HG02885 (cell line): ENCODE results near the gene KCNMA1.

ENCODE experiments used
- ATAC-seq: cut with Tn5 transposase; IDR thresholded peaks from one replicate; pipeline ENCODE4 v1.9.1; 2021; ENCODE audit warnings: mild to moderate bottlenecking; ENCODE audit not compliant: unreplicated experiment, poor library complexity

KCNMA1 gene

DNA sequence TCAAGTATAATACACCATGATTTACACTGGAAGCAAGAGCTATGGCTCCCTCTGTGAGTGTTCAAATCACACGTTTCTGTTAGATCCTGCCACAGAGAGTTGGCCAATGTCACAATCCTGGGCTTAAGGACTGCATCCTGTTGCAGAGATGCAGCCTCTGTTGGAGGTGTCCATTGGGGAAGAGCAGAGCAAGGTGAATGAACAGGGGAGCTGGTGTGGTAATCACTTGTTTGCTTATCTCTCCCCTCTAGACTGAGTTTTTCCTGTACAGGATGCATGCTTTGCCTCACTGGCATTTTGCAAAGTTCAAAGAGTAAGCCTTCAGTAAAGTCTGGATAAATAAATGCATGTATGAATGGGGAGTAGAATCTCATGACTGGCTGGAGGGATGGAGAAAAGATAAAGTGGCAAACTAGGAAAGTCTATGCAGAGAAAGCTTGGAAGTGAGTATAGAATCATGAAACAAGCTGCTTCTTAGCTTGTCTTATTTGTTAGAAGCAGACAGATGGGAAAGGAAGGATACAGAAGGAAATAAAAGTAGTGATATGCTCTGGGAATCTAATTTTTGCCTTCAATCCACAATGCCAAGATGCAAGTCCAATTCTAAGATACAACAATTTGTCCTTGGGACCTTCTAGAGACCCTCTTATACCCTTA, 605.9 kb downstream of the KCNMA1 start:
- no peak for ATAC-seq

DNA sequence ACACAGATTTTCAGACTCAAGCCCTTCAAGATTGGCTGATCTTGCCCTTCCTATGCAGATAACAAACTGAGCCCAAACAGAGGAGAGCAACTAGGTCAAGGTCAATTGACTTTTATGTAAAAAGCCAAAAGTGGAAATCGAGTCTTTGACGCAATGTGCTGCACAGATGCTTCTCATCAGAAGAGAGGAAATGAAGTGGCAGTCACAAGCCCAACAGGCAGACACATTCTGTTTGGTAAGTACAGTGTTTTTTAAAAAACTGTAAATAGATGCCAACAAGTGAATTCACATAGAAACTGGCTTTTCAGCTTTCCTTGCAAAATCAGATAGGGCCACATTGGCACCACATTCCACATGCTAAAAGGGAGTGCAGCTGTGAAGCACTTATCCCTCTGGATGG, 606.6 kb downstream of the KCNMA1 start:
- no peak for ATAC-seq

DNA sequence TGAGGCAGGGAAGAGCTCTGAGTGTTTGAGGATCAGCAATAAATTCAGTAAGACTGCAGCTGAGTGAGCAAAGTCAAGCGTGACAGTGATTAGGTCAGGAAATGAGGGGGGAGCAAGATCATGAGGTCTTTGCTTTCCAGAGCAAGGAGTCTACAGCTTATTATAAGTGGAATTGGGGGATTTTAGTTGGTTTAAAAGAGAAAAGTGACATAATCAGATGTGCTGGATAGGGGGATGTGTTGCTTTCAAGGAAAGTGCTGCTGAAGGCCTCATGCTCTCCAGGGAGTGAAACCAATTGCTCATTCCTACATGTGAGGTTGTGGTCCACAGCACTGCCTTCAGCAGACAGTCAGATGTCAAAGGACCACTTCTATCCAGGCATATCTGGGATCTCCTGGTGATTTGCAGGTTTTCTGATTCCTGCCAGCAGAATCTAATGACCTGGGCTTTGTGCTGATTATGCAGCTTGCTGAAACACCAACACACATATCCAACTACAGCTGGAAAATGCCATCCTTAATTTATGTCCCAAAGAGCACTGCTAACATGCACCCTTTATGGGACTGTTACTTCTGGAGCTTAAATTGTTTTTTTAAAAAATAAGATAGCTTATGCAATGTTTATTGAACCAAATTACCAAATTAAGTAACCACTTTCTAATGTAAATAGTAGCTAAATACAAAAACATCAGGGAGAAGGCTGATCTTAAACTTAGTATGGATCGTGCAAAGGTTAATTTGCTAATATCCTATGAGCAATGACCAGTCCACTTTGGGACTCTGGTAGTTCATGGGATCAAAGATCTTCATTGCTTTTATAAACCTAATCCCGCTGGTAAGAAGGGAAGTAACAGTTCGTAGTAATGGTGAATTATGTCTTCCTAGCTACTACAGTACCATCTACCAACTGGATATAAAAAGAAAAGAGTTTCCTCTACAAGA, 607.6 kb downstream of the KCNMA1 start:
- no peak for ATAC-seq

DNA sequence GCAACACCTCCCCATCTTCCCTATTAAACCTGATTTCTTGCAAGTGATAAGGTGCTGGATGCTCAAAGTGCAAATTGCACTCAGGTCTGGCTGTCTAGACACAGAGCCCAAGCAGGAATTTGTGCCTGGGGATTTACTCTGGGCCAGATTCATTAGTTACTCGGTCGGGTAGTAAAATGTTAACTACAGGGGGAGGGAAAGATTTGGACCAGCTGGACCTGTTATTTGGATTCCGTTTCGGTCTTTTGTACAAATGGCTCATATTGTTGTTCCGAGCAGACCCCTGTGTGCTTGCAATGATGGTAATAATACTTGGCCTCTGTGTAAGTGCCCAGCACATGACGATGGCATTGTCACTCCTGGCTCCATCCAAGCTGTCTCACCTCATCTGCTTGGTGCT, 609.6 kb downstream of the KCNMA1 start:
- ATAC-seq = no peak

DNA sequence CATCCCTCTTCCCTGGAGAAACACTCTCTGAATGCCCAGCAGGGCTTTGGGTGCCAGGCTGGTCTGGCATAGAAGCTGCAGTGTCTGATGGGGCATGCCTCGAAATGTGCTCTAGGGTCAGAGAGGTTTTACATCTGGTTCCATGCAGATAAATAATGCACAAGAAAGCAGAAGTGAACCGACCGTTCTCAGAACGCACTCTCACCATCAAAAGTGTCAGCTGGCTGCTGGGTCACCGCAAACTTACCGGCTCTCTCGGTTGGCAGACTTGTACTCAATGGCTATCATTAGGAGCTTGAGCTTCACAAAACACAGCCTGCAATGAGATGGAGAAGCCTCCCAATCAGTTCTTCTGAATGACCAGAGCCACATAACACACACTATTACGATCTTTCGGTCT, 610.0 kb downstream of the KCNMA1 start:
- ATAC-seq = peak; percentile 88

DNA sequence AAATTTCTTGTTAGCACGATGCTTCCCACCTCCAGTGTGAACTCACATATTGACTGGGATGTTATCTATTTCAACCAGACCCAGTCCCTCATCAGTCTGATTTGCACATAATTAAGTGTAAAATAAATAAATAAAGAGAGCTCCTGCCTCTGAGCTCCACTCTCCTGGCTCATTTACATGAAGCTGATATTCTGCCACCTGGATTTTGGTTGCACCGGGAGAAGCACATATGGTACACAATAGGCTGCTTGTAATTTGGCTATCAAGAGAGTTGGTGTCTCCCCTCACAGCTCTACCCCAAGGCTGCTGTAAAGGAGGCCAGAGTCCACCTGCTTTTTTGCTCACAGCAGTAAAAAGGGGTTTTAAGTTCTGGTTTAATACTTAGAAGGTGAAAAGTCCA, 610.5 kb downstream of the KCNMA1 start:
- no peak for ATAC-seq

DNA sequence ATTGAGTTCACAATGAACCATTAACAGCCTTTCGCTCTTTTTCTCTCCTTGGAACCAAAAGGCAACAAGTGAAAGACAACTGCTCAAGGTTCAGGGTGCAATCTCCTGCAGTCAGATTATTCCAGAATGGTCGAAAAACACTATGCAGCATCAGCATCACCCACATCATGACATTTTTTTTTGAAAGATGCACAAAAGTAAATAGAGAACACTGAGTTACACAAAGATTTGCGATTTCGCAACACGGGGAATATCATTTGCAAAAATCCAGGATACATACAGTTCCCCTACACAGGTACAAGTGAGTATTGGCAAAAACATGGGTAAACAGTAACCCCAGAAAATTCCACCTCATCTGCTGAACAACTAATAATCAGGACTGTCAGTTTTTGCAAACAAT, 611.5 kb downstream of the KCNMA1 start:
- ATAC-seq = no peak

DNA sequence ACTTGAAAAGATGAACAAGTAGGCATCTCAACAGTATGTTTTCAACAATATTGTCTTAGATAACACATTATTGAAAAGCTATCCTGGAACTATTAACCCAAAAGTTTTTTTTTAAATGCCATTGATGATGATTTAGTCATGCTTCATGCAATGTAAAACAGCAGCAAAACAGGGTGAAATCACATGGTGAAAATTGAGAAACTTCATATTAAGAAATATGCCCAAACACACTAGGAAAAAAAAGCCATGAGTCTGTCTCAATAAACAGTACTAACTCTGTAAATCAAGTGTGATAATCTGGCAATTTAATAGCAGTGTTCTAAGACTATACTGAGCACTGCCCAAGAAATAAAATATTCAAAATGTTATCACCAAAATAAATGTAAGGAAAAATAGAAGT, 613.1 kb downstream of the KCNMA1 start:
- ATAC-seq = no peak

DNA sequence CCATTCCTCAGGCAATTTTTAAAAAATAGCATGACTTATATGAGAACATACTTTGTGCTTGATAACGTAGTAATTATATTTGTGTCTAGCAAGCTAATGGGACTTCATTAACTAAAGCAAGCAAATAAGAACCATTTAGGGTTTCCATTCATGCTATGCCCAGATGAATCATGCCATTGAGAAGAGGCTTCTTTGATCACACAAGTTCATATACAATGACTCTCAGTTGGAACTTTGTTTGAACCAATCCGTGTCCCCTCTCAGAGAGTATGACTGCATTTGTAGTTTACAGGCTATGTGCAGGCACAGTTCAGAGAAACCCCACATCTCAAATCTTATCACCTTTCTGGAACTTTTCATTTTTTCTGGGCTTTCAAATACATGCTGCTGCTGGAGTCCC, 614.2 kb downstream of the KCNMA1 start:
- no peak for ATAC-seq

DNA sequence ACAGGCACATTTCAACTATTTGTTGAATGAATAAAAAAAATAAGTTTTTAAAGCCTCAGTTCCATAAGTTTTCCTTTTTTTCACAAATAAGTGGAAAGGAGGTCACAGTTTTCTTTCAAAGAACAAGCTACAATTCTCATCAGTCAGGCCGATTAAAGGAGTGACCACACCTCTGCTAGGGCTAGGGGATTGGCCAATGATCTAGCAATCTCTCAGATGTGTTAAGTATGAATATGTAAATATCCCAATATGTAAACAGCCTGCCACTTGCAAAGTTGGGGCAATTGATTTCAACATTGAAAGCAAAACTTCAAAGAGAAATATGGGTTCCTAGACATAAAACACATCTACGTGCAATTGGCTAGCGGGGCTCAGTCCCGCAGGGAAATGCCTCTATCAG, 614.9 kb downstream of the KCNMA1 start:
- ATAC-seq = no peak

DNA sequence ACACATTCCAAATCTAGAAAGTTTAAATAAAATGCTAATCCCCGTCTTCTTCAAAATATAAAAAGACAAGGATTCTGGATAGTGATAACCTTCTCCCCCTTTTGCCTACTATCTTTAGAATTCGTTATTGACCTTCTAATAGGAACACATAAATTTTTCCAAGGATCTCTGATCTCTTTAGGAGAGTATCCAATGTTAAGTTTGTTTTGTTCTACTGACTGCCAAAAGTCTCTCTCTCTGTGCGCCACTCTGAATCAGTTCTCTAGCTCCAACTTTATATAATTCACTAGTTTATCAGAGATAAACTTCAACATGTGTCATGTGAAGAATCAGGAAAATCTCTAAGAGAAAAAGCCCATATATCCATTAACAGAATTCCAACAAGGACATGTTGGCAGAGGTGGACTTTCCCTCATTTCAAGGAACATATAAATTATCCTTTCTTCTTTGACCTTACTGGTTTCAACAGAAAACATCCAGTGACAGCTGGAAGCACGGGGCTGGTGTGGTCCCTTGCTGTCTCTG, 615.6 kb downstream of the KCNMA1 start:
- no peak for ATAC-seq

DNA sequence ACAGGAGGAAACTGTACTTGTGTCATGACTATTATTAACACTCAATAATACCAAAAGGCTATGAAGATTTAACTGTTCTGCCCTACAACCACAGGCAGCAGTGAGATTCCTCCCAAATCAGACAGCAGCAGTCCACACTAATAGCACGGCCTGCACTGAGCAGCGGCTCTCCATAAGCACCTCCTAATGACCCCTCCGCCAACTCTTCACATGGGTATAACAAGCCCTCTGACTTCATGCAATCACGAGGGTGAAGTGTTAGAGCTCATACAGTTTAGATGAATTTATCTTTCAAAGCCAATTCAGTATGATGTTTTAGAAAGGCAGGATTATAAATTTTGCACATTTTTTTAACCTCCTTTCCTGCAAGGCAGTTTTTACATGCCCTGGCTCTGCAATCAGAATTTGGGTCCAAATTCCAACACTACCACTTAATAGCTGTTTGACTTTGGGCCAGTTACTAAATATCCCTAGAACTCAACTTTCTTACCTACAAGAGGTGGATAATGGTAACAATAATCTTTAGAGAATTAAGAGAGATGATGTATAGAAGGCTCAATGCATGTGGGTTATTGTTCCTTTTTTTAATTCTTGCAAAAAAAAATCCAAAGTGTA, 617.1 kb downstream of the KCNMA1 start:
- no peak for ATAC-seq

DNA sequence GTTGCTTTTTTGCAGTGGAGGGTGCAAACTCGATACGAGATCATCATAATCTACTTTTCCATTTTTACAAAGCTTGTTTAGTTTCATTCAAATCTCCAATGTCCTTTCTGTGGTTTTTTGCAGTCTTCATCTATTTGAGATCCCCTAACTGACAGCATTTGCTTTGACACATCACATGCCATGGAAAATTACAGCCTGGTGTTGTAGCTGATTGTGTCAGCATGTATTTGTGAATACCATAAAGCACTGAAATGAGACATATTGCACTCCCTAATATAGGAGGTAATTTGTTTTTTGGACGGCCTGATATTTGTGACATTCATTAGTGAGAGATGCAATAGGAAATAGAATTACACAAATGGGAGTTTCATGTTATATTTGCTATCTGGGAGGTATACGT, 620.8 kb downstream of the KCNMA1 start:
- ATAC-seq = no peak

DNA sequence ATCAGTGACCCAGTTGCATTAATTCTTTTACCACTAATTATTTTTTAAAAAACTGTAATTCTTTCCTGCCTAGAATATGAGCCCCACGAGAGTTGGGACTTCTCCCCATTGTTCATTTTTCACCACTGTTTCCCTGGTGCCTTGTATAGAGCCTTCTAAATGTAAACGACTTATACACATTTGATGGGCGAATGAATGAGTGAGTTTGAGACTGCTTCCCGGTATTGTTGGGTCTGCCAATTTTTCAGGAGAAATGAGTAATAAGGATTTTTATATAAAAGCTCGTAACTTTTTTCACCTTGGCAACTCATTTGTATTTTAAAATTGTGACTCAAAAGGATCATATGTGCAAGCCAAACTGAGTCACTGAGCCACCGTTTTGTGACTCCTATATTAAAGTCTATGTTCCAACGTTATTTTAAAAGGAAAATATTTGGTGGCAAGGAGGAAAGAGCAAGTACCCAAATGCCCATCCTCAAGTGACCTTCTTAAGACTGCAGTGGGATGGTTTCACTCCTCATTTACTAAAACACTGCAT, 621.3 kb downstream of the KCNMA1 start:
- no peak for ATAC-seq

DNA sequence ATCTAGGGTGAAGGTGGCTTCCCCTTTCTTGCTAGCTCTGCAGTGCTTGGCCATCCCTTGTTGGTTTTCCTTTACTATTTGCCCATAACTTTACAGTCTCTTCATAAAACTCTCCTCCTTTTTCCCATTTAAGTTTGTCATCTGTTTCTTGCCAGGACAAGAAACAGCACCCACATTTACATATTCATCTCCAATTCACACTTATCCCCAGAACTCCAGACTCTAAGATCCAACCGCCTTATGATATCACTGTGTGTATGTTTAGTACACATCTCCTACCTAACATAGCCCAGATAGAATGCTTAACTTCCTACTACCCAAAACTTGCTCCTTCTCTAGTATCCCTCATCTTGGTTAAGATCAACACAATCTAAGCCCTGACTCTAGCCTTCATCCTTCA, 622.2 kb downstream of the KCNMA1 start:
- ATAC-seq = no peak

DNA sequence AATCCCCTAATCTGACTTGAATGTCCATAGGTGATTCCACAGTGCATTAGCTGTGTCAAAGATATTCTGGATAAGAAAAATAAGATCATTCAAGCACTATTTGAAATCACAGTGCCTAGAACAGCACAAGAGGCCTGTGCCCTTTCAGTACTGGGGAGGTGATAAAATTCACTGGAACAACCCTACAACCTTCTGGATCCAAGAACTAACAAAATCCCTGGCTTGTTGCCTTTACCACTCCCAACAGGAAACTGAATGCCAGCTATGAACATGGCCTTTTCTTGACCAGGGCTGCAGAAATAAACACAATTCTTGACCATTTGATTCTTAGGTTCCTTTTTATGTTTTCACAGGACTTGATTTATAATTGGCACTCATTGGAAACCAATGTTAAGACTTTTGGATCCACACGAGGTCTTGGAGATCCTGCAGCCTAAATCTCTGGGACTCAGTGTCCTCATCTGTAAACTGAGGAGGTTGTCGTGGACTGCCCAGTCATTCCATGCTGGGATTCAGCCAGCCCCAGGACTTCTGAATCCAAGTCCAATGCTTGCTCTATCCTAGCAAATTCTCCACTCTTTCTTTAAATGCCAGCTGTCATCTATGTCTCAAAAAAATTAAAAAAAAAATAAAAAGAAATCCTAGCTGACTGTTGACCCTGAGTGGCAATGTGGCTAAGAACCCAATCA, 624.7 kb downstream of the KCNMA1 start:
- no peak for ATAC-seq

DNA sequence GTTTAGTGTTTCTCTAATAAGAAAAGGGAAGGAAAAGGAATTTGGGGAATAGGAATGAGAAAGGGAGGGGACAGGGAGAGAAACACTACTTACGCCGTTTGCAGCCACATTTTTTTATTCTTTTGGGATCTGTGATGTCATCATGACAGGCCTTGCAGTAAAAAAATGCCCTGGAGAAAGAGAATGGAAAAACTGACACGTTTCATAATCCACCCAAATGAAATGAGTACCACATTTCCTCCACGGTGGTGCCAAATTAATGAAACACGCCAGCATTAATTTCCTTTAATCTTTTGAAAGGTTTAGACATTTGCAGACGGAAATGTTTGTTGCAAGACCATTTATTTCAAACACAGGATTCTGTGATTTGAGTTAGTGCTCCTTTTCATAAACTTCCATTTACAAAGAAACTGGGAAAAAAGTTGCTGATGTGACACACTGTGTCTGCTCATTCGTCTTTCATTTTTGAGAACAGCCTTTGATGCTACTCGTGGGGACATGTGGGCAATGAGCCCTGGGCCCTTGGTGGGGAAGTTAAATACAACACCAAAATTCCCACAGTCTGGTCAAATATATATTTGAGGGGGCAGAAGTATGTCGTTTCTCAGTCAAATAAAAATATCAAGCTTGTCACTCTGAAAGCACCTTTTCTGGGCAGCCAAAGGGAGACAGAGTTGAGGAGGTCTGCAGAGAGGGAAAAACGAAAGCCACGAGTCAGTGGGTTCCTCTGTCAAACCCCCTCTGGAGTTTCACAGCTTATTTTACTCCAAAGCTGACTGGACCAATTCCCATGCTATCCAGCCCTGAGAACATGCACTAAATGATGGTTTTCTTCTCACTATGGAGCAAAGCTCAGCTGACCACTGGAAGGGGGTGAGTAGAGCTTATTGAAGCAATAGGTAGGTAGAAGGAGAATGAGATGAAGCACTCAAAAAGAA, 625.5 kb downstream of the KCNMA1 start:
- no peak for ATAC-seq

DNA sequence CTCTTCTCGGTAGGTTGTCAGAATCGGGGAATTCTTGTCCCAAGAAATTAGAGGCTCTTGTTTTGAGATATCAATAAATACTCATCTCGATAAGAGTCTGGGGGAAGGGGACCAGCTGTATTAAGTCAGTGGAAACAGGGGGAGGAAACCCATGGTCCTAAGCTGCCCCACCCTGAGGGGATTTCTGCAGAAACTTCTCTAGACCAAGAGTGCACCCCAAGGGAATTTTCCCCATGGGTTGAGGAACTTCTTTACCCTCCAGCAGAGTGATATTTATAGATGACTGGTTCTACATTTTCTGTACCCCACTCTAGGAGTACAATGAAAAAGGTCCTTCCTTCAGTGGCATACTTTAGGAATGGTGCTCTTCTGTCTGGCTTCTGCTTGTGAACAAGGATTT, 627.2 kb downstream of the KCNMA1 start:
- ATAC-seq = no peak

DNA sequence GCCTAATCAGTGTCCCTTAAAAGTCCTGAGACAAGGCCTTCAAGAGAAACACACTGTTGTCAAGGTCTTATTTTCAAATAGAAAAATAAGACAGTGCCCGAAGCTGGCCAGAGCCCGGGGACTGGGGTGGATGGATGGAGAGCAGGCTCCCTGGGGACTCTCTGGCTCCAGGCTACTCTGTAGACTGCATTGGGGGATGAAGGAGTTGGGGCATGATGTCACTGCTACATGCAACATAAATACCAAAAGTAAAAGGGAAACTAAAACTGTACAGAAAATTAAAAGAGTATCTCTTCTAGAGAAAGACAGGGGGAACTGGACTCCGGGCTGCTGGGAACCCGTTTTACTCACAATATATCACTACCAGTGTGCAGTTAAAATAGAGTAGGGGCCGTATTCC, 629.8 kb downstream of the KCNMA1 start:
- peak; percentile 67 for ATAC-seq
